DMS153 treated with DMSO at 0.1 percent for 48 hours (cell line): ENCODE data around the gene LDHD.
"Not testable (repeated sequence)": the region's sequence is repeated elsewhere in the genome, so short reads cannot be mapped to it uniquely, and the experiment has no call there.

ENCODE experiments used
- DNase-seq: peaks from one replicate; lab custom pipeline; 2025; ENCODE audit not compliant: unreplicated experiment; lab: John Stamatoyannopoulos, UW

The LDHD gene

DNA sequence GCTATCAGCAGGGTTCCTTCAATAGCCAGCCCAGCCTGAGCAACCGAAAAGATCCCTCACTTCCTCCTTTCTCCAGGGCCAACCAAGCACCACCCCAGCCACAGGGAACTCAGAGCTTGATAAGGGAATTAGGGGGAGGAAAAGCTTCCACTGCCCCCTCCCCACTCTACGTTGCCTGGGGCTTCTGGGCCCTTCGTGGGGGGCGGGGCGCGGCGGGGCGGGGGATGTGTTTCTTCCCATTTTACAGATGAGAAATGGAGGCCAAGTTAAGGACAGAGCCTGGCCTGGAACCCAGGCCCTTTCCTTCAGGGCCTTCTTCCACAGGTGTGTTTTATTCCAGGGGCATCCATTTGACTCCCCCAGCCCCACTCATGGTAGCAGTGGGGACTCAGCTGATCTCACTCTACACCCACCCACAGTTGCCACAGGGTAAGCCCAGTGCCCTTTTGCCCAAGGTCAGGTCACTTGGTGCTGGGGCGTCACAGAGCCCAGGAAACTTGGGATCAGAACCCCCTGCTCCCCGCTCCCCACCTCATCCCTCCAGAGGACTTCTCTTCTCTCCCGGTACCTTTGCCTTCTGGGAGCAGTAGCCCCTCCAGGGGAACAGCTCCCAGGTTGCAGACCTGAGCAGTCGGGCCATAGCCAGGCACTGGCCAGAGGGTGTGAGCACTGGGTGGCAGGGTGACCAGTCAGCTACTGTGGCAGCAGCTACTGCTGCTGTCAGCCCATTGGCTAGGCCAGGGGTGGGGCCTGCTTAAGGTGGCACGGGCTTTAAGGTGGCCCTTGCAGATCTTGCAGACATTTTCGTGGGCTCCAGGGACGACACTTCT, at the start of gene LDHD:
LDHD (minus strand) TSS at position 700 of the 830 bp plus-strand sequence; CDS start at position 640, 60 bp downstream.
- DNase-seq = no peak

DNA sequence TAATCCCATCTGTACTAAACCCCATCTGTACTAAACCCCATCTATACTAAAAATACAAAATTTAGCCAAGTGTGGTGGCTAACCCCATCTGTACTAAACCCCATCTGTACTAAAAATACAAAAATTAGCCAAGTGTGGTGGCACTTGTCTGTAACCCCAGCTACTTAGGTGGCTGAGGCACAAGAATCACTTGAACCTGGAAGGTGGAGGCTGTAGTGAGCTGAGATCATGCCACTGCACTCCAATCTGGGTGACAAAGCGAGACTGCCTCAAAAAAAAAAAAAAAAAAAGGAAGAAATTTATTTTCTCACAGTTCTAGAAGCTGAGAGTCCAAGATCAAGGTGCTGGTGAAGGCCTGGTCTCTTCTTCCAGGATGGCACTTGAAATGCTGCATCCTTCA, 43.8 kb upstream of the LDHD start:
- no peak for DNase-seq

DNA sequence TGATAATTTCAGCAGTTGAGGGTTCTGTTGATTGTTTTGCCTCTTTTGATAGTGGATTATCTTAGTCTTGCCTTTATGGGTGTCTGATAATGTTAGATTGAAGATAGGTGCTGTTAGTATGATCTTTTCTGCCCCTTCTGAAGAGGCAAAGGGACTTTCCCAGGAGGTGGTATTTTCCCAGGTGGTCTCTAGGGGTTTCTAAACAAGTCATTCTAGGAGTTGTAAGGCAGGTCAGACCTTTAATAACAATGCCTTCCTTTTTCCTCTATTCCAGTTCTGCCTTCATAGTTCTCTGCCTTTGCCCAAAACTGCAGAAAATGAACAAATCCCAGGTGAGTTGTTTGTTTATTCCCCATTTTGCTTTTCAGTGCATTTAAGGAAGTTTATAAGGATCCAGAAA, 36.1 kb upstream of the LDHD start:
- DNase-seq = no peak

DNA sequence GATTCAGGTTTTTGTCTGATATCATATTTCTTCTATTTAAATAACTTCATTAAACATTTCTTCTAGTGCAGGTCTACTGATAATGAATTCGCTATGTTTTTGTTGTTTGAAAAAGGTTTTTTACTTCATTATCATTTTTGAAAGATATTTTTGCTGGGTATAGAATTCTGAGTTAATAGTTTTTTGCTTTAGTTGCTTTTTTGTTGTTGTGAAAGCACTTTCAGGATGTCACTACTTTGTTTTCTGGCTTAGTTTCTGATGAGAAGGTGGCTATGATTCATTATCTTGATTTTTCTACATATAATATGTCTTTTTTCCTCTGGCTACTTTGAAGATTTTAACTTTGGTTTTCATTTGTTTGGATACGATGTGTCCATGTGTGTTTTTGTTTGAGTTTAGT, 35.2 kb upstream of the LDHD start:
- DNase-seq = no peak

DNA sequence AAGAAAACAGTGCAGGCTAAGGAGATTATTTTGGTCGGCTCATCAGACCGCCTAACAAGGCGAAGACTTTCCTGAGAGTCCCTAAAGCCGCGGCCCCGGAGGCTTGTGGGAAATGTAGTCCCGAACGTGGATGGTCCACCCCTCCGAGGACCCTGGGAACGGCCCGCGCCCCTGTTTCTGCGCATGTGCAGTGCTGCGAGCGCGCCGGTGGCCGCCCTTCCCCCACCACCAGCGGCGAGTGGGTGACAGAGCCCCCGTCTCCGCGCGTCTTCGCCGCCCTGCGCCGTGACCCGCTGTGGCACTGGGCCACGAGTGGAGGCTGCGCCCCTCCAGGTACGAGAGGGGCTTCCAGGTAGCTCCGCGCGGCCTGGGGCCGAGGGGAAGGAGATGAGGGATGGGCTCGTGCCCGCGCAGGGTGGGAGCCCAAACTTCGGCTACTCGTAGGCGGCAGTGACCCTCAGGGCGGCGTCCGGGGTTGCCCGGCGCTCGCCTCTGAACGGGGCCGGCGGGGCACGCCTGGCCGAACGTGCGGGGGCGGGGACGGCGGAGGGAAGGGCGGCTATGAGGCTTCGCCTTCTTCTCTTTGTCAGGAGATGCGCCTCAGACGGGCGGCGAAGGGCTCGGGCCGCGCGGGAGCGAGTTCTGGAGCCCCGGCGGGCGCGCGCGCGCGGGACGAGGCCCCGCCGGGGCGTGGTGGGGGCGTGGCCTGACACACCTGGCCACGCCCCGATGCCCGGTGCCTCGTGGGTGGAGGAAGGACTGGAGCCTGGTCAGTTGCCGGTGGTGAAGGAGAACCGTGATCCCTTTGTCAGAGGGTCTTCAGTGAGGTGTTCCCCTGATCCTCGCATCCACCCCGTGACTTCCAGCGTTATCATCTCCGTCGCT, 32.0 kb upstream of the LDHD start, which contains the start of gene ZFP1:
ZFP1 (plus strand) TSS at position 214 of the 885 bp plus-strand sequence. CDS start 4,428 bp downstream, outside the sequence.
- peak; percentile 83 for DNase-seq

DNA sequence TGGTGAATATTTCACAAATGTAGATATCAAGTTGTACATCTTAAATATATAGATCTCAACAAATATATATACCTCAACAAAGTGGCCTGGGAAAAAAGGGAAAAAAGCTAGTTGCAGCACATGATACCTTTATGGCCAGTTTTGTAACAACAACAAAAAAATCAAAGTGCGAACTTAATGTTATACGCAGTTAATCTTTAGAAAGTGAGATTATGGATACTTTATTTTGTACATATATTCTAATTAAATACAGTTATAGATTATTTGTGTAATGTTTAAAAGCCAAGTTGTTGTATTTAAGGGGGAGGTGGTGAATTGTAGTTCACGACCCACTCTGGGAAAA, 31.4 kb upstream of the LDHD start:
- DNase-seq = no peak

DNA sequence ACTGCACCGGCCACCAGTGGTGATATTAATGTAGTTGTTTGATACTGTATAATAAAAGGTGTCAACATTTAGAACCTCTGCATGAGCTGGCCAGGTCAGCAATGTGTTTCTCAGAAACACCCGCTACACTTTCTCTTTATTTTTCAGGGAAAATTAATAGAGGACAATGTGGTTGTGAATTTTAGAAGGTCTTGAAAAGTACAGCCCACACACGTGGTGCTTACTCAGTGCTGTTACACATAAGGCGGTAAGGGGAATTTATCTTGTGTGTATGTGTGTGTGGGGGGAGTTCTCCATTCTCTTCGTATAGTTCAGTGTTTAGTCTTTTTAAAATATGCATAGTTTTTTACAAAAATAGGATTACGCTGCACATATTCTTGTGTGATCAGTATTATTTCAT, 27.4 kb upstream of the LDHD start:
- DNase-seq = no peak

DNA sequence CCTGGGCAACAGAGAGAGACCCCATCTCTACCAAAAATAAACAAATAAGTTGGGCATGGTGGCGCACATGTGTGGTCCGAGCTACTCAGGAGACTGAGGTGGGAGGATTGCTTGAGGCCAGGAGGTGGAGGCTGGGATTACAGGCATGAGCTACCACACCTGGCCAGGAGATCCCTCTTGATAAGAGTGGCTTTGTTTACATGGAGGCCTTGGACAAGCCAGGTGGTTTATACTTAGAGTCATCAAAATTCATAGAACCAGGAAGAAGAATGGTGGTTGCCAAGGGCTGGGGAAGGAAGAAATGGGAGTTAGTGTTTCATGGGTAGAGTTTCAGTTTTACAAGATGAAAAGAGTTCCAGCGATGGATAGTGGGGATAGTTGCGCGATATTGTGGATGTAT, 22.9 kb upstream of the LDHD start:
- DNase-seq = no peak

DNA sequence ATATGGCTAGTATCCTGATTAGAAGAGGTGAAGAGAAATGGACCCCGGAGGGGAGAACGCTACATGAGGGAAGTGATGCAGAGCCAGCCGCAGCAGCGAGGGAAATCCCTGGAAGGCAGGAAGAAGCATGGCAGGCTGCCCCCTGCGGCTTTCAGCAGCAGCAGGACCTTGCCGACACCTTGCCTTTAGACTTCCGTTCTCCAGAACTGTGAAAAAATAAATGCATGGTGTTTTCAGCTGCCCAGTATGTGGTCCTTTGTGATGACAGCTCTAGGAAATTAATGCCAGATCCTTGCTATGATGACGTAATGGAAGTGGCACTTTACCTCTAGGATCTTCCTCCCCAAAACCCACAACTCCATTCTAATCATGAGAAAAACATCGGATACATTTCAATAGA, 22.1 kb upstream of the LDHD start:
- DNase-seq = no peak

DNA sequence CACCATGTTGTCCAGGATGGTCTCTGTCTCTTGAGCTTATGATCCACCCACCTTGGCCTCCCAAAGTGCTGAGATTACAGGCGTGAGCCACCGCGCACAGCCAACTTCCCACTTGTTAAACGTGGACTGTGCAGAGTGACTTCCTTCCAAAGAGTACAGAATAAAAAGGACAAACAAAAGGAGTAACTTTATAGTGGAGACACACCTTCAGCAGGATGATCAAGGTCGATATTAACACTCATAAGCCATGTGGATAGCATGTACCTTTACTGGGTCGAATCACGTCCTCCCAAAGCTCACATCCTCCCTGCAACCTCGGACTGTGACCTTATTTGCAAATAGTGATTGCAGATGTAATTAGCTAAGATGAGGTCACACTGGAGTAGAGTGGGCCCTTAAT, 21.7 kb upstream of the LDHD start:
- no peak for DNase-seq

DNA sequence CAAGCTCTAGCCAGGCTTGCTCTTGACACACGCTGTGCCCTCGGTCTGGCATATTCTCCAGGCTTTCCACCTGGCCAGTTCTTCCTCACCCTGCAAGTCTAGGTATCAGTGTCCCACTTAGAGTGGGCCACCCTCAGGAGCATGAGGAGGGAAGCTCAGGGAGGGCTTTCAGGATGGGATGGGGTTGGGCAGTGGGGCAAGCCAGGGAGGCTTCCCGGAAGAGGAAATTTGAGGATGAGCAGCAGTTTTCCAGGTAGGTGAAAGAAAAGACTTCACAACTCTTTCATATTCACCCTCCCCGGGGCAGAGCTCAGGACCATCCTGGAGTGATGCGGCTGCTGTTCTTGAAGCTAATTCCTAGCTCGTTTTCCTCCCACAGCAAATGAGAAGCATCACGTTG, 14.5 kb upstream of the LDHD start:
- DNase-seq = no peak

DNA sequence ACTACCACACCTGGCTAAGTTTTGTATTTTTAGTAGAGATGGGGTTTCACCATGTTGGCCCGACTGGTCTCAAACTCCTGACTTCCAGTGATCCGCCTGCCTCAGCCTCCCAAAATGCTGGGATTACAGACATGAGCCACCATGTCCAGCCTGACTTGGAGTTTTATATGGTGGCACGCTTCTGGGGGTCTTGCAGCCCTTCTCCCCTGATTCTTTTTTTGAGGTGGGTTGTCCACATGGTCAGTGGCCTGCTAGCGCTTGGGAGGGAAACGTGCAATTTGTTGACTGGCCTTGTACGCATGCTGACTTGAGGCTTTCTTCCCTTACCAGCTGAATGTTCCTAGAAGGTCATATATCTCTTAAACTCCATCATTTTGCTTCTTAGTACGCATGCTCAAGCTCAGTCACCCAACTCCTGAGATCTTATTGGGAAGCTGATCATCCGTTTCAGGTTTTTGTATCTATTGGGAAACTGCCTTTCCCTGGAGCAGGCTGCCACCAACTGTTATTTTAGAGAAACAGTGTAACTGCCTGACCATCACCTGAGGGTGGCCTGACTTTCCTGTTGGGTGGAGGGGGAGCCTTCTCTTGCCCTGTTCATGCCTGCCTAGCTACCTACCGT, 13.7 kb upstream of the LDHD start:
- no peak for DNase-seq

DNA sequence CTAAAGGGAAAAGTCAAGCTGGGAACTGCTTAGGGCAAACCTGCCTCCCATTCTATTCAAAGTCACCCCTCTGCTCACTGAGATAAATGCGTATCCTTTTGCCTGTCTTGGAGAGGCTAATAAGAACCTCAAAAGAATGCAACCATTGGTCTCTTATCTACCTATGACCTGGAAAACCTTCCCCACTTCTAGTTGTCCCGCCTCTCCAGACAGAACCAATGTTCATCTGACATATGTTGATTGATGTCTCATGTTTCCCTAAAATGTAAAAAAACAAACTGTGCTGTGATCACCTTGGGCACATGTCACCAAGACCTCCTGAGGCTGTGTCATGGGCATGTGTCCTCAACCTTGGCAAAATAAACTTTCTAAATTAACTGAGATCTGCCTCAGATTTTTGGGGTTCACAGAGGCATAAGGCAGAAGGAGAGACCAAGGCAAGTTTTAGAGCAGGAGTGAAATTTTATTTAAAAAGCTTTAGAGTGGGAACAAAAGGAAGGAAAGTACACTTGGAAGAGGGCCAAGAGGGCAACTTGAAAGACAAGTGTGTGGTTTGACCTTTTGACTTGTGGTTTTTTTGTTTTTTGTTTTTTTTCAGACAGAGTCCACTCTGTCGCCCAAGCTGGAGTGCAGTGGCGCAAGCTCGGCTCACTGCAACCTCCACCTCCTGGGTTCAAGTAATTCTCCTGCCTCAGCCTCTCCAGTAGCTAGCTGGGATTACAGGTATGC, 13.0 kb upstream of the LDHD start:
- DNase-seq = not testable (repeated sequence)

DNA sequence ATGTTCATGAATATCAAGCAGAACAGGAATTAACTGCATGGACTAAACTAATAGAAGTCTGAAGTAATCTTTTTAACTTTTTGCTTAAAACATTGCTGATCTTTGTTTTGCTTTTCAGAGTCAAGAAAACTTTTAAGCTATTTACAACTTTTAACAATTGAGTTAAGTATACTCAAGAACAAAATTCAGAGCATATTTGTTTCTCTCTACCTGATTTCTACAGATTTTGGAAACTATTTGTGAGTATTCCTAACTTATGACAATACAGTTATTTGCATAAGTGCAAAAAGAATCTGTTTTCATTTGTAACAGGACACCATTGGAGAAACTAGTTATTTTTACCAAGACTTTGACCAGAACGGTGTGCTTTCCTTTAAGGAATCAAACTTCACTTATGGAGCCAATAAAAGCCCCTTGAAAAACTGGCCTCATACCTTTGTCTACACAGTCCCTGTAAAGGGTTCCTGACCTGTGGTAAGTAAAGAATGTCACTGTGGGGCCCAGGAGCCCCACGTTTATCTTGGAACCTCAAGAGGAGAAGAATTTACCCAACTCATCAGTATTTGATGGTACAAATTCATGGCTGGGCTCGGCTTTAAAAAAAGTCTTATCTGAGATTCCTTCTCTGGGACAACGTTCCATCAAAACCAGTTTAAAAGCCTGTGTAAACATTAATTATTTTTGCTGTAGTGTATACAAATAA, 11.3 kb upstream of the LDHD start:
- no peak for DNase-seq

DNA sequence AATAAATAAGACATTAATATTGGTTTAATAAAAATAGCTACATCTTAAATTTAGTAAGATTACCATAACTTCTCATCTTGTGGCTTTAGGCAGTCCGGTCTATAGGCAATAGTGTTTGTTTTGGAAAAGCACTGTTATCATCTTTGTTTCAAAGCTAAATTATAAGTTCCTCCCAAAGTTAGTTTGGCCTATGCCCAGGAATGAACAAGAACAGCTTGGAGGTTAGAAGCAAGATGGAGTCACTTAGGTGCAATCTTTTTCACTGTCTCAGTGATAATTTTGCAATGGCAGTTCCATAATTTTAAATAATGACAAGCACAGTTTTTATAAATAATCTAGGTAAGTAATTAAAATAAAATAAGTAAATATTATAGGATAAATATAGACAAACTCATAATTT, 6.0 kb upstream of the LDHD start:
- DNase-seq = no peak

DNA sequence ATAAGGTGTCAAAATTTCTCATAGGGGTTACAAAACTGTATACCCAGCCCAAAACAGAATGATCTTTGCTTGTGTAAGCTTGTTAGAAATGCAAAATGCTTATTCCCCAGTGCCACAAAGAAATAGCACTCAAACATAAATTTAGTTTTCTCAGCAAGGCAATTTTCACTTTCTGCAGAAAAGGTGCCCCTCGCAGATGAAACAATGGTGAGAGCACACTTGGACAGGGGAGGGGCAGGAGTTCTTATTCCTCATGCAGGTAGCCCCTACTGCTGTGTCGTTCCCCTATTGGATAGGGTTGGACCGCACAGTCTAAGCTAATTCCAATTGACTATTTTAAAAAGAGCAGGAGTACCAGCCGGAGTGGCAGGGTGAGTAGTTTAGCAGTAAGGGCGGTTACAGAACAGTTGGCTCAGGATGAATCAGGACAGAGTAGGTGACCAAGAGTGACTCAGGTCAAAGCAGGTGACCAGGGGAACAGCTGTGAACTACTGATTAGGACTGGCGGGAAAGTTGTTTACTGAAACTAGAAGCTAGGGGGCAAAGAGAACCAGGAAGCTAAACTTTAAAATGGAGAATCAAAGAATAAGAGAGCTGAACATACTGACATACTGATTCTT, 5.5 kb upstream of the LDHD start:
- DNase-seq = no peak

DNA sequence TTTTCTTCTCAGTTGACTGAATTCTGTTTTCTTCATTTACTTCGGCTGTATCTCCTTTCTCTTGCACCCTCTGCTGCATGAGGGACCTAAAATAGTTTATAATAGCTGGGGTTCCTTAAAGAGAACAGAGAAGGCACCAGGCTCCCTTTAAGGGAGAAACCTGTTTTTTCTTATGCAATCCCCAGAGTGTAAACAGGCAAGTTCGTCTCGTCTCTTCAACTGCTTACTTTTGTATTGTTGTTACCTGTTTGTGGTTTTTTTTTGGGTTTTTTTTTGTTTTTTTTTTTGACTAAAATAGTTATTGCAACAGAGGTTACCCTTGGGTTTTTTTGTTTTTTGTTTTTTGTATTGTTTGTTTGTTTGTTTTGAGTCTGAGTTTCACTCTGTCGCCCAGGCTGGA, 3.7 kb upstream of the LDHD start:
- no peak for DNase-seq

DNA sequence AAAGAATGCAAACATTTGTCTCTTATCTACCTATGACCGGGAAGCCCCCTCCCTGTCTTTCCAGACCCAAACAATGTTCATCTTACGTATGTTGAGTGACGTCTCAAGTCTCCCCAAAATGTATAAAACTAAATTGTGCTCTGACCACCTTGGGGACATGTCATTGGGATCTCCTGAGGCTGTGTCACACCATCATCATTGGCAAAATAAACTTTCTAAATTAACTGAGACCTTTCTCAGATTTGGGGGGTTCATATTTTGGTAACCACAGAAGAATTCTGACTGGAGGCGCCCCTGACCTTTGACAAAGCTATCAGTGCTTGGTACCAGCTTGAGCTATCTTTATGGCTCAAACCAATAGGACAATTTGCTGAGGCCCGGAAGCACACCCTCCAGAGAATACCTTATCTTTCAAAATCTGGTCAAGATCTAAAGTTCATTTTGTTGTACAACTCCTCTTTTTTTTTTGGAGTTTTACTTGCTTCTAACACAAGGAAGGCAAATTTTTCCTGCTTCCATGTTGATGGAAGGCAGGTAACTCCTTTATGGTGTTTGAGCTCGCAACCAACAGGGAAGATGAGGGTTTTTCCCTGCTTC, 2.5 kb upstream of the LDHD start:
- DNase-seq = no peak

DNA sequence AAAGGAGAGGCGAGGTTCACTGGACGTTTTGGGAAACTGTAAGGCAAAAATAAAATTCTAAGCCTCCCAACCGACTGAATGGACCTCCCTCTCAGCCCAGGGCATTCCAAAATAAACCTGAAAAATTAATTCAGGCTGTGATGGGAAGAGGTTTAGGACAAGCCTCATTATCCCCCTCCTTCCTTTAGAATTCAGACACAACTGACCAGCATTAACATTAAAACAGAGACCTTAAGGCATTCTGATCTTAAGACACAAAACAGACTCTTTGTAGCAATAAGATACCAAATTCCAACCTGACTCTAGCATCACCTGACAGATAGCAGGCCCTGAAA, 298 bp upstream of the LDHD start:
- no peak for DNase-seq
